AG08396 (cell line): ENCODE results near the gene THRAP3.

ENCODE experiments used
- DNase-seq: peaks from one replicate; pipeline ENCODE4 v3.0.0; 2012; ENCODE audit warnings: low spot score, mixed read lengths

The THRAP3 gene

DNA sequence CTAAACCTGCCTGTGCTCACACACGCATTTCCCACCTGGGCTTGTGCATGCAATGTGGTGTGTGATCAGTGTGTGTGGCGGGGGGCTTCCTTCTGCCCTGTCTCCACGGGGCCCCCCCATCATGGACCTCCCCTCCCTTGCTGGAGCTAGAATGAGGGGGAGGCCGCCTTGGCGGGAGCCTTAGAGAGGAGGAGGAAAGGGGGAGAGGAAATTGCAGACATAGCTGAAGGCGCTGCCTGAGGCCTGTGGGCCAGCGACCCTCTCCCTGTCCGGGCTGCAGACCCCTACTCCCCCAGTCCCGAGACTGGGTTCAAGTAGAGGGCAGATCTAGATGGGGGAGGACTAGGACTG is 100.1 kb downstream of the THRAP3 start:
- DNase-seq: no peak

GRCh38 chr1:36326499-36326898 is 102.3 kb downstream of the THRAP3 start:
- no peak for DNase-seq

DNA sequence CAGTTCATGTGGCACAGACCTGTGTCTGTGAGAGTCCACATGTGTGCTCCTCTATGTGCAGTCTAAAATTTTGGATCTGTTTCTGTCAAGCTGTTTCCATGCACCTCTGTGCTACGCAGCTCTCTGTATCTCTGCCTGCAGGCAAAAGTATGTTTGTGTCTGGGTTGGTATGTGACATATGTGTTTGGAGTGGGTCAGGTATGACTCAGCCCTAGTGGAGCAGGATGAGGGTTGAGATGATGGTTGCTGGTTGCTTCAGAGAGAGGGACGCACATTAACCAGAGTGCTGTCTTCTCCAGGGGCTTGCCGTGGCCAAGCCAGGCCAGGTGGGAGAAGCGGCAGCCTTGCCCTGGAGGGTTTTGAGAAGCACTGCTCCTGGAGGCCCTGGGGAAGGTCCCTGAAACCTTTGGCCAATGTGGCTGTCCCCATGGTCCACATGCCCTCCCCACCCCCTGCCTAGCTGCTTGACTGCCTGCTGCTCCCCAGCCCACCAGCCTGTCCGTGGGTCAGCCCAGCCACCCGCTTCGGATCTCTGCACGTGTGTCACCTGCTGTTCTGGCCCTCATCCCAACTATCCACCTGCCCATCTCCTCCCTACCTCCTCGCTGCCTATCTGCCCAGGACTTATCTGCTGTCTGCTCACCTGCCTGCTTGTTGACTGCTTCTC is 103.3 kb downstream of the THRAP3 start:
- DNase-seq: peak; percentile 71

DNA sequence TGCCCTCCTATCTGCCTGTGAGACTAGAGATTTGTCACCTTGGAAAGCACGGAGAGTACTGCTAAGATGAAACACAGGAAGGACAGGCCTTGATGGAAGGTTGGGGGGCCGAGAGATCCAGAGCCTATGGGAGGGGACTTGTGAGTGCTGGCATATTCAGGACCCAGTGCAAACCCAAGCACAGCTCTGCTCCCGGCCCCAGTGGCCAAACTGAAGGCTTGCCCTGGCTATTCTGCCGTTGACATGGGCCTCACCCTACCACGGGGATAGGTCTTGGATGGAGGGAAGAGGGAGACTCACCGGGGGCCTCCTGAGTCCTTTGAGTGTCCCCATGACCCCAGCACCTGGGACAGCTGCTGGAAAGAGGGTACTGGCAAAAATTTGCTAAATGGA is 103.8 kb downstream of the THRAP3 start:
- DNase-seq: no peak

- no peak for DNase-seq
These were observed 104.5 kb downstream of the THRAP3 start for GRCh38 chr1:36328713-36329112.

- DNase-seq: no peak
These were observed 105.6 kb downstream of the THRAP3 start for GRCh38 chr1:36329817-36330216.

DNA sequence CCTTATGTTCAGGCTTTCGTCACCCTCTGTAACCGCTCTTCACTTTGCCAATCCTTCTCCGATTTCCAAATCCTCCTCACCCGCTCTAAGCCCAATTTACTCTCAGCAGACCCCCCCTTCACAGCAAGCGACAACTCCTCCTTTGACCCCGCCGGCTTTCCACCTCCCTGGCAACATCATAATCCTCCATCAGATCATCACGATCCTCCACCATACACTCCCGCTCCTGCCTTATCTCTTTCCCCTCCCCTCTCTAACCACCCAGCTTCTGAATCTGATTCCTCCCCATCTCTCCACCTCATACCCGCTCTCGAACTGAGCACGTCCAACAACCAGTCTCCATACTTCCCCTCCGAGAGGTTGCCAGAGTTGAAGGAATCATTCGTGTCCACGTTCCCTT is 106.7 kb downstream of the THRAP3 start:
- DNase-seq: no peak

GRCh38 chr1:36337830-36338229 is 113.6 kb downstream of the THRAP3 start:
- no peak for DNase-seq

- DNase-seq: no peak
These were observed 115.0 kb downstream of the THRAP3 start for GRCh38 chr1:36339215-36339614.

GRCh38 chr1:36339615-36340014 is 115.4 kb downstream of the THRAP3 start:
- no peak for DNase-seq

- DNase-seq: no peak
These were observed 117.5 kb downstream of the THRAP3 start for GRCh38 chr1:36341626-36342320.

GRCh38 chr1:36342426-36343185 is 118.4 kb downstream of the THRAP3 start:
- peak; percentile 78 for DNase-seq

DNA sequence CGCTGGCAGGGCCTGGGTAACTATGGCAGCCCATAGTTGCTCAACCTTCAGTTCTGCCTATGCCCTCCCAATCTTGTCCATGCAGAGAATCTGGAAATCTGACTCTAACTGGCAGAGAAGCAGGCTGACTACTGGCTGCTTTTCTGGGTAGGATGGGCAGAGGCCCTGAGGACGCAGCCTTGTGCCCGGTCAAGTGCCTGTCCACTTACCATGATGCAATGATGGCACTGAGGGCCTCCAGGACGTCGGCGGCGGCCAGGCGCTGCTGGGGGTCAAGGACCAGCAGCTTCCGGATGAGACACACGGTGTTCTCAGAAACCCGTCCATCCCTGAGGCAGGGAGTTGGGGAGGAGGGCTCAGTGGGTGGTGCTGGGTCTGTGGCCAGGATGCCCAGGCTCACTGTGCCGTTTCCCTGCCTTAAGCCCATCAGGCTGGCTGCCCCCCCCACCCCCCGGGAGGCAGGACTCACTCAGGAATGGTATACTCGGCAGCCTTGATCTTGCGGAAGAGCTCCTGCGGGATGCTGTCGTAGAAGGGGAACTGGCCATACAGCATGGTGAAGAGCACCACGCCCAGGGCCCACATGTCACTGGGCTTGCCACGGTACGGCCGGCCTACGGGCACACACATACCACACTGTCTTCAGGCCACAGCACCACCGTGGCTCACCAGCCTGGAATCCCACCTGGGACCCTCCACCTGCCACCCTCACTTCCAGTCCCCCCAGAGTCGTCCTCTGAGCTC is 119.6 kb downstream of the THRAP3 start:
- no peak for DNase-seq

DNA sequence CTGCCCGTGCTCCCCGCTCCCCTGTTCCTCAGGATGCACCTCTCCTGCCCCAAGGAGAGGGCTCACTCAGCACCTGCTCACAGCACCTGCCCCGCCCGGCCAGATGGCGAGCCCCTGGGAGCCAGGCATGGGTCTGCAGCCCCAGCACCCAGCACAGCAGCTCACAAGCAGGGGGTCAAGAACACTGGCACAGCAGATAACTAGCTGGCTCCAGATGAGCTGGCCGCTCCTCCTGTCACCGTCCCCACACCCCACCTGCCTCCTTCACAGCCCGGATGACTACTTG is 120.1 kb downstream of the THRAP3 start:
- DNase-seq: no peak

DNA sequence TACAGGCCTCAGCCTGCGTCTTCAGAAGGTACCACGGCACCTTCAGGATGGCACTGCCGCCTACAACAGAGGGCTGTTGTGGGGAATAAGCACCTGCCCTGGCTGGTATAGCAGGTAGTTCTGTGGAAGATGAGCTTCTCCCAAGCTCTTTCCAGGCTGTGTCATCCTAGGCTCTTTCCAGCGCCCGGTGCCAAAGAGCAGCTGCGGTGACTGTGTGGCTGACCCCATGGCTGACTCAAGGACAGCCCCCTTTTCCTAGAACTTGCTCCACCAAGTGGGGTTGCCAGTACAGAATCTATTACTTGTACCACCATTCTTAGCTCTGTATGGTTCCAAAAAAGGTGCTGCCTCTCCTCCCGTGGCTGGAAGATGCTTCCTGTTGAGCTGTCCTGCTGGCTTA is 121.1 kb downstream of the THRAP3 start:
- DNase-seq: no peak

DNA sequence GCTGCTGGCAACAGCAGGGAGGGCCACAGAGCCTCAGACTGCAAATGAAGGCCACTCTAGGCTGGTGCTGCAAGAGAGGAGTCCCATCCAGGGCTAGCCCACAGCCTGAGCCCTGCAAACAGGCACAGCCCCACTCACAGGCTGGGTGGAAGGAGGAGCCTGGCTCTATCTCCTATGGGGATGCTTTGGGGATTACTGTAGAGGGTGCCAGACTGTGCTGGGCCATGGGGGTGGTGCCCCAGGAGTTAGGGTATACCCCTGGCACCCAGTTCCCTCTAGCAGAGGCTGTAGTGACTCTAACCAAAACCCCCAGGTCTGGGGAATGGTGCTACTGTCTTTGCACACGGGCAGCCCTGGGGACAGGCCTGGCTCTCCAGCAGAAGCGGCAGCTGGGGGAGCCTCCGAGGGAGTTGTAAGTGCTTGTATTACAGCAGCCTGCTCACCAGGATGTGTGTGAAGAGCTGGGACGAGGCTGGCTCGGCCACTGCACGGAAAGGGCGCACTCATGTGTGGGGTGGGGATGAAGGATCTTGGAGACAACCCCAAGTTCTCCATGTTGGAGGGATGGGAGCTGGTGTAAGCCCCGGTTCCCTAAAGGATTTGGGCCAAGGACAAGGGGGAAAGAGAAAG is 122.6 kb downstream of the THRAP3 start:
- DNase-seq: no peak

GRCh38 chr1:36349241-36349671 is 125.0 kb downstream of the THRAP3 start:
- peak; percentile 28 for DNase-seq

- DNase-seq: no peak
These were observed 125.6 kb downstream of the THRAP3 start for GRCh38 chr1:36349839-36350238.

GRCh38 chr1:36350659-36351226 is 126.5 kb downstream of the THRAP3 start:
- DNase-seq: peak; percentile 85

- peak; percentile 79 for DNase-seq
These were observed 127.2 kb downstream of the THRAP3 start for GRCh38 chr1:36351227-36351977.
